Activated naive CD4-positive, alpha-beta T cell treated with Interleukin-2 at 50 U/mL for 16 hours (primary cell): ENCODE measurements around the gene PGLYRP1.

Source experiments
- DNase-seq: peaks from one replicate; pipeline ENCODE4 v3.0.0-alpha.2; 2020

The PGLYRP1 gene

GRCh38 chr19:46022431-46023310 lies at the start of gene PGLYRP1:
TSS of gene PGLYRP1 (minus strand) at chr19:46023053. CDS start at chr19:46023021, 32 bp downstream.
- no peak for DNase-seq

GRCh38 chr19:46069806-46070341 lies 47.0 kb upstream of the PGLYRP1 start:
- DNase-seq, result no peak

- no peak for DNase-seq
Observed at GRCh38 chr19:46068345-46069258, 45.7 kb upstream of the PGLYRP1 start.

- DNase-seq, result no peak
Observed at GRCh38 chr19:46067691-46068090, 44.8 kb upstream of the PGLYRP1 start.

GRCh38 chr19:46066471-46066870 lies 43.6 kb upstream of the PGLYRP1 start:
- no peak for DNase-seq

- no peak for DNase-seq
Observed at GRCh38 chr19:46065486-46066071, 42.7 kb upstream of the PGLYRP1 start.

GRCh38 chr19:46063201-46063600 lies 40.3 kb upstream of the PGLYRP1 start:
- DNase-seq, result no peak

GRCh38 chr19:46060012-46060411 lies 37.2 kb upstream of the PGLYRP1 start:
- DNase-seq, result no peak

- no peak for DNase-seq
Observed at GRCh38 chr19:46058778-46059177, 35.9 kb upstream of the PGLYRP1 start.

- DNase-seq, result no peak
Observed at GRCh38 chr19:46056536-46056935, 33.7 kb upstream of the PGLYRP1 start.

GRCh38 chr19:46052896-46053295 lies 30.0 kb upstream of the PGLYRP1 start:
- no peak for DNase-seq

- DNase-seq, result no peak
Observed at GRCh38 chr19:46049597-46049996, 26.7 kb upstream of the PGLYRP1 start.

- no peak for DNase-seq
Observed at GRCh38 chr19:46043519-46043918, 20.7 kb upstream of the PGLYRP1 start.

GRCh38 chr19:46042252-46042883 lies 19.5 kb upstream of the PGLYRP1 start:
- no peak for DNase-seq

GRCh38 chr19:46040952-46041500 lies 18.2 kb upstream of the PGLYRP1 start, which contains the start of gene IGFL4:
TSS of gene IGFL4 (minus strand) at chr19:46041002. CDS start at chr19:46040962, 40 bp downstream.
- DNase-seq, result no peak

- no peak for DNase-seq
Observed at GRCh38 chr19:46040125-46040524, 17.3 kb upstream of the PGLYRP1 start.

- DNase-seq, result no peak
Observed at GRCh38 chr19:46036744-46037128, 13.9 kb upstream of the PGLYRP1 start.

GRCh38 chr19:46035986-46036743 lies 13.3 kb upstream of the PGLYRP1 start:
- no peak for DNase-seq

- no peak for DNase-seq
Observed at GRCh38 chr19:46035546-46035945, 12.7 kb upstream of the PGLYRP1 start.

GRCh38 chr19:46033401-46033800 lies 10.5 kb upstream of the PGLYRP1 start:
- no peak for DNase-seq

- DNase-seq, result no peak
Observed at GRCh38 chr19:46032597-46033025, 9.8 kb upstream of the PGLYRP1 start.
